ENCODE measurements around the gene MDGA2. TPM values are rescaled to one million over a fixed set of nuclear protein-coding genes. Genes with fewer than 3 reads are reported as not detected.

The MDGA2 gene
- polyA plus RNA-seq, 1 experiment = not detected

- no peak overlapping the region for H3K4me3 ChIP-seq (ENCODE audit: low read depth, low read length)
- DNase-seq (ENCODE audit: low read depth, low spot score) = no peak
- no peaks in the 10 kb centered on the region for H3K27me3 ChIP-seq (ENCODE audit: control insufficient read depth, insufficient read depth, low read length)
- ChIA-PET POLR2A (no interaction called here), CTCF (no interaction called here)
- peaks cover 9% of the 10 kb centered on the region for H3K9me3 ChIP-seq (ENCODE audit: control insufficient read depth, insufficient read depth, low read length)
- H3K27ac ChIP-seq (ENCODE audit: low read depth, low read length) = no peak overlapping the region
- TF ChIP-seq, protein P1, sequence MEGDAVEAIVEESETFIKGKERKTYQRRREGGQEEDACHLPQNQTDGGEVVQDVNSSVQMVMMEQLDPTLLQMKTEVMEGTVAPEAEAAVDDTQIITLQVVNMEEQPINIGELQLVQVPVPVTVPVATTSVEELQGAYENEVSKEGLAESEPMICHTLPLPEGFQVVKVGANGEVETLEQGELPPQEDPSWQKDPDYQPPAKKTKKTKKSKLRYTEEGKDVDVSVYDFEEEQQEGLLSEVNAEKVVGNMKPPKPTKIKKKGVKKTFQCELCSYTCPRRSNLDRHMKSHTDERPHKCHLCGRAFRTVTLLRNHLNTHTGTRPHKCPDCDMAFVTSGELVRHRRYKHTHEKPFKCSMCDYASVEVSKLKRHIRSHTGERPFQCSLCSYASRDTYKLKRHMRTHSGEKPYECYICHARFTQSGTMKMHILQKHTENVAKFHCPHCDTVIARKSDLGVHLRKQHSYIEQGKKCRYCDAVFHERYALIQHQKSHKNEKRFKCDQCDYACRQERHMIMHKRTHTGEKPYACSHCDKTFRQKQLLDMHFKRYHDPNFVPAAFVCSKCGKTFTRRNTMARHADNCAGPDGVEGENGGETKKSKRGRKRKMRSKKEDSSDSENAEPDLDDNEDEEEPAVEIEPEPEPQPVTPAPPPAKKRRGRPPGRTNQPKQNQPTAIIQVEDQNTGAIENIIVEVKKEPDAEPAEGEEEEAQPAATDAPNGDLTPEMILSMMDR (IDR thresholded peaks at IDR 0.05; ENCODE audit: low read depth, low read length) = no peak
Observed at GRCh38 chr14:47507861-47508260, 167.5 kb downstream of the MDGA2 start.

GRCh38 chr14:47500369-47500768, 175.0 kb downstream of the MDGA2 start:
- no peak for DNase-seq (ENCODE audit: low read depth, low spot score)
- POLR2A ChIA-PET = no interaction called here
- H3K4me3 ChIP-seq (ENCODE audit: low read depth, low read length) = no peak overlapping the region
- CTCF ChIA-PET = no interaction called here
- no peak overlapping the region for H3K27ac ChIP-seq (ENCODE audit: low read depth, low read length)
- H3K9me3 ChIP-seq (ENCODE audit: control insufficient read depth, insufficient read depth, low read length) = peaks cover 10% of the 10 kb centered on the region
- H3K27me3 ChIP-seq (ENCODE audit: control insufficient read depth, insufficient read depth, low read length) = no peaks in the 10 kb centered on the region
- TF ChIP-seq, protein P1 (IDR thresholded peaks at IDR 0.05; ENCODE audit: low read depth, low read length) = no peak

DNA sequence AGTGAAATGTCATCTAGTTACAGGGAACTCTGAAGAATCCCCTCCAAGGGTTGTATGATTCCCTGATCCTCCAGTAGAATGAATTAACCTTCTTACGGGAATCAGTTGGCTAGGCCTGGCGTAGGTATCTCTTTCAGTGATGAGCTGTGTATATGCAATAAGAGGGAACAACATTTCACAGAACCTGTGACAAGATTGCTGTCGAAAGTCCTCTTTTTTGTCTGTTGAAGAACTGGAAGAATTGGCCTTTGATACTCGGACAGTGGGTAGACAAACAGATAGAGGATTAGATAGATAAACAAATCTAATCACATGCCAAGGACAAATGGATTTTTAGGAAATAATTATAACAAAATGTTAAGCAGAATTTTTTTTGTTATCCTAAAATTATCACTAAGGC, 184.6 kb downstream of the MDGA2 start:
- H3K9me3 ChIP-seq (ENCODE audit: control insufficient read depth, insufficient read depth, low read length) = peaks cover 3% of the 10 kb centered on the region; the same call in 1 of the 2 replicates
- no peak for DNase-seq (ENCODE audit: low read depth, low spot score)
- POLR2A ChIA-PET = no interaction called here
- TF ChIP-seq, protein P1 (IDR thresholded peaks at IDR 0.05; ENCODE audit: low read depth, low read length) = no peak
- no peaks in the 10 kb centered on the region for H3K27me3 ChIP-seq (ENCODE audit: control insufficient read depth, insufficient read depth, low read length)
- H3K27ac ChIP-seq (ENCODE audit: low read depth, low read length) = no peak overlapping the region
- CTCF ChIA-PET = no interaction called here
- H3K4me3 ChIP-seq (ENCODE audit: low read depth, low read length) = no peak overlapping the region

DNA sequence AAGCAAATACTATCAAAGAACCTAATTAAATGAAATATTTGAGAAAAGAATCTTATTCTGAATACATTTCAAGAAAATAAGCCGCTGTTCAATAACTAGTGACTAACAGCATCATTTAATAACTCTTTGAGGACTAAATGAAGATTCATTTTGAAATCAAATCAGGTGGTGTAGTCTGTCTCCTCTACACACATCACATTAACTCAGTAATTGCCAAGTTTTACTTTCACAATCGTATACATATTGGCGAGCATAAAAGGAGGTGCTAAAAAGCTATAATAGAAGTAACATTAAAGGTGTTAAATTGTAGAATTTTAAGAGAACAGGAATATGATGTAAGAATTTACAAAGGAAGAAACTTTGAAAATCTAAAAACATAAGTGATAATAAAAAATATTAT, 185.1 kb downstream of the MDGA2 start:
- ChIA-PET POLR2A (no interaction called here), CTCF (no interaction called here)
- H3K27me3 ChIP-seq (ENCODE audit: control insufficient read depth, insufficient read depth, low read length) = no peaks in the 10 kb centered on the region
- H3K27ac ChIP-seq (ENCODE audit: low read depth, low read length) = no peak overlapping the region
- peaks cover 7% of the 10 kb centered on the region; the same call in 1 of the 2 replicates for H3K9me3 ChIP-seq (ENCODE audit: control insufficient read depth, insufficient read depth, low read length)
- no peak overlapping the region for H3K4me3 ChIP-seq (ENCODE audit: low read depth, low read length)
- DNase-seq (ENCODE audit: low read depth, low spot score) = no peak
- TF ChIP-seq, protein P1 (IDR thresholded peaks at IDR 0.05; ENCODE audit: low read depth, low read length) = no peak

DNA sequence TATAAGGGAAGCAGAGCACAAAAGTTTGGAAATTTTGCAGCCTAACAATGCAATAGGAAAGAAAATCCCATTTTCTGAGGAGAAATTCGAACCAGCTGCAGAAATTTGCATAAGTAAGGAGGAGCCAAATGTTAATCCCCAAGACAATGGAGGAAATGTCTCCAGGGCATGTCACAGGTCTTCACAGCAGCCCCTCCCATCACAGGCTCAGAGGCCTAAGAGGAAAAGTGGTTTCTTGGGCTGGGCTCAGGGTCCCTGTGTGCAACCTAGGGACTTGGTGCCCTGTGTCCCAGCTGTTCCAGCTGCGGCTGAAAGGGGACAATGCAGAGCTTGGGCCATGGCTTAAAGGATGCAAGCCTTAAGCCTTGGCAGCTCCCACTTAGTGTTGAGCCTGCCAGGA, 190.0 kb downstream of the MDGA2 start:
- peaks cover 8% of the 10 kb centered on the region; the same call in 1 of the 2 replicates for H3K9me3 ChIP-seq (ENCODE audit: control insufficient read depth, insufficient read depth, low read length)
- H3K4me3 ChIP-seq (ENCODE audit: low read depth, low read length) = no peak overlapping the region
- no peaks in the 10 kb centered on the region for H3K27me3 ChIP-seq (ENCODE audit: control insufficient read depth, insufficient read depth, low read length)
- H3K27ac ChIP-seq (ENCODE audit: low read depth, low read length) = no peak overlapping the region
- DNase-seq (ENCODE audit: low read depth, low spot score) = no peak
- POLR2A ChIA-PET = no interaction called here
- CTCF ChIA-PET = no interaction called here
- TF ChIP-seq, protein P1 (IDR thresholded peaks at IDR 0.05; ENCODE audit: low read depth, low read length) = no peak

All from AG04450 (cell line).